Measurements from ENCODE around the gene RHOXF2. TPM values are rescaled to one million over a fixed set of nuclear protein-coding genes. Genes with fewer than 3 reads are reported as not detected.

Gene RHOXF2
- total RNA-seq, 2 donors from 2014 or later, result not detected

GRCh38 chrX:120136128-120136527 is 22.3 kb upstream of the RHOXF2 start:
- Histone ChIP-seq H3K27ac (no peak overlapping the region), H3K9me3 (no peaks in the 10 kb centered on the region), H3K4me1 (ENCODE audit: control insufficient read depth in 1 of 2, low read depth in 2 of 2) (no peaks in the 10 kb centered on the region), H3K4me3 (no peak overlapping the region), H3K36me3 (no peaks in the 10 kb centered on the region), H3K27me3 (replicated peaks; ENCODE audit: insufficient read depth) (no peaks in the 10 kb centered on the region)
- DNase-seq (ENCODE audit: low spot score) (no peak), ATAC-seq (ENCODE audit: insufficient number of reproducible peaks, low FRiP score, low read depth) (no peak)
- TF ChIP-seq, protein P1, sequence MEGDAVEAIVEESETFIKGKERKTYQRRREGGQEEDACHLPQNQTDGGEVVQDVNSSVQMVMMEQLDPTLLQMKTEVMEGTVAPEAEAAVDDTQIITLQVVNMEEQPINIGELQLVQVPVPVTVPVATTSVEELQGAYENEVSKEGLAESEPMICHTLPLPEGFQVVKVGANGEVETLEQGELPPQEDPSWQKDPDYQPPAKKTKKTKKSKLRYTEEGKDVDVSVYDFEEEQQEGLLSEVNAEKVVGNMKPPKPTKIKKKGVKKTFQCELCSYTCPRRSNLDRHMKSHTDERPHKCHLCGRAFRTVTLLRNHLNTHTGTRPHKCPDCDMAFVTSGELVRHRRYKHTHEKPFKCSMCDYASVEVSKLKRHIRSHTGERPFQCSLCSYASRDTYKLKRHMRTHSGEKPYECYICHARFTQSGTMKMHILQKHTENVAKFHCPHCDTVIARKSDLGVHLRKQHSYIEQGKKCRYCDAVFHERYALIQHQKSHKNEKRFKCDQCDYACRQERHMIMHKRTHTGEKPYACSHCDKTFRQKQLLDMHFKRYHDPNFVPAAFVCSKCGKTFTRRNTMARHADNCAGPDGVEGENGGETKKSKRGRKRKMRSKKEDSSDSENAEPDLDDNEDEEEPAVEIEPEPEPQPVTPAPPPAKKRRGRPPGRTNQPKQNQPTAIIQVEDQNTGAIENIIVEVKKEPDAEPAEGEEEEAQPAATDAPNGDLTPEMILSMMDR (IDR thresholded peaks at IDR 0.05), result no peak

DNA sequence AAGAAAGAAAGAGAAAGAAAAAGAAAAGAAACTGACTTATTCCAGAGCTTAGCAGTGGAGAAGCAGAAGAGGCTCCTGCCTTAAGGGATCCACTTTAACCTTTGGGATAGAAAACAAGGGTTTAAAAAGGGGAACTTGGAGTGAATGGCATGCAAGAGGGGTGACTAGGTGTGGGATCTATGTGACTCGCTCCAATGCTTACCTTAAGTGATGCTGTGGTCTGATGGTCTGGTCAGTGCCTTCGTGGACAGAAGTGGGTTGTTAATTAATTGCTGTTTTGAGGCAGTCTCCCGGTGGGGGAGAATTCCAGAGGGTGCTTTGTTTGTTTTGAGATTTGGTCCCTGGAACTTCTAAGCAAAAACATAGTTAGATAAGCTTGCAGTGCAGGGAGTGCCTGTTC is 21.6 kb upstream of the RHOXF2 start:
- Histone ChIP-seq H3K36me3 (no peaks in the 10 kb centered on the region), H3K9me3 (no peaks in the 10 kb centered on the region), H3K27ac (no peak overlapping the region), H3K4me1 (ENCODE audit: control insufficient read depth in 1 of 2, low read depth in 2 of 2) (no peaks in the 10 kb centered on the region), H3K27me3 (replicated peaks; ENCODE audit: insufficient read depth) (no peaks in the 10 kb centered on the region), H3K4me3 (no peak overlapping the region)
- TF ChIP-seq, protein P1 (IDR thresholded peaks at IDR 0.05), result no peak
- no peak for ATAC-seq (ENCODE audit: insufficient number of reproducible peaks, low FRiP score, low read depth)
- no peak for DNase-seq (ENCODE audit: low spot score)

- DNase-seq (ENCODE audit: low spot score) (no peak), ATAC-seq (ENCODE audit: insufficient number of reproducible peaks, low FRiP score, low read depth) (no peak)
- no peak overlapping the region for H3K27ac ChIP-seq
- H3K27me3 ChIP-seq (replicated peaks; ENCODE audit: insufficient read depth), result no peaks in the 10 kb centered on the region
- H3K36me3 ChIP-seq, result no peaks in the 10 kb centered on the region
- no peaks in the 10 kb centered on the region for H3K4me1 ChIP-seq (ENCODE audit: control insufficient read depth in 1 of 2, low read depth in 2 of 2)
- H3K9me3 ChIP-seq, result no peaks in the 10 kb centered on the region
- H3K4me3 ChIP-seq, result no peak overlapping the region
- TF ChIP-seq, protein P1 (IDR thresholded peaks at IDR 0.05), result no peak
Measured at GRCh38 chrX:120137439-120137838, 21.0 kb upstream of the RHOXF2 start.

- Histone ChIP-seq H3K27ac (no peak overlapping the region), H3K36me3 (no peaks in the 10 kb centered on the region), H3K4me3 (no peak overlapping the region), H3K9me3 (no peaks in the 10 kb centered on the region), H3K27me3 (replicated peaks; ENCODE audit: insufficient read depth) (no peaks in the 10 kb centered on the region), H3K4me1 (ENCODE audit: control insufficient read depth in 1 of 2, low read depth in 2 of 2) (no peaks in the 10 kb centered on the region)
- TF ChIP-seq, protein P1 (IDR thresholded peaks at IDR 0.05), result no peak
- ATAC-seq (ENCODE audit: insufficient number of reproducible peaks, low FRiP score, low read depth) (no peak), DNase-seq (ENCODE audit: low spot score) (no peak)
Measured at GRCh38 chrX:120140293-120140981, 18.0 kb upstream of the RHOXF2 start.

- TF ChIP-seq, protein P1 (IDR thresholded peaks at IDR 0.05), result no peak
- Histone ChIP-seq H3K27ac (no peak overlapping the region), H3K9me3 (no peaks in the 10 kb centered on the region), H3K27me3 (replicated peaks; ENCODE audit: insufficient read depth) (no peaks in the 10 kb centered on the region), H3K4me3 (no peak overlapping the region), H3K36me3 (no peaks in the 10 kb centered on the region), H3K4me1 (ENCODE audit: control insufficient read depth in 1 of 2, low read depth in 2 of 2) (no peaks in the 10 kb centered on the region)
- no peak for DNase-seq (ENCODE audit: low spot score)
- no peak for ATAC-seq (ENCODE audit: insufficient number of reproducible peaks, low FRiP score, low read depth)
Measured at GRCh38 chrX:120144178-120144844, 14.1 kb upstream of the RHOXF2 start.

Measured in thoracic aorta (tissue), 2 donors.